ENCODE measurements around the gene NAV1. TPM values are rescaled to one million over a fixed set of nuclear protein-coding genes. Genes with fewer than 3 reads are reported as not detected.

The NAV1 gene
- total and polyA plus RNA-seq, 9 of the 15 experiments (the other 6 are each of a cell fraction or from before 2014, with no cell fraction given): 0.91 to 16.8 (median 3.2) TPM

DNA sequence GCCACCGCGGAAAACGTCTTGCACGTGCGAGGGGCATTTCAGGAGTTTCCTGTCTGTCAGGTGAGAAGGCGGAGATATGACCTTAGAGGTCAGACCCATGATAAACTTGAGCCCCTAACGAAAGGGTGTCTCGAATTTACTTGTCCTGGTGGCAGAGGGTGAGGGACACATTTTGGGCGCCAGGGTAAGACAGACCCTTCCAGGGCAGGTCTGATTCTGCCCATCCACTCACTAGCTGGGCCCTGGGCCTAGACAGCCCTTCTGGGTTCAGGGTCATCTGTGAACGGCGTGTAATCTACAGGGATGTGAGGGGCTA is 31.6 kb upstream of the NAV1 start (continued):
- TF ChIP-seq, protein P1, sequence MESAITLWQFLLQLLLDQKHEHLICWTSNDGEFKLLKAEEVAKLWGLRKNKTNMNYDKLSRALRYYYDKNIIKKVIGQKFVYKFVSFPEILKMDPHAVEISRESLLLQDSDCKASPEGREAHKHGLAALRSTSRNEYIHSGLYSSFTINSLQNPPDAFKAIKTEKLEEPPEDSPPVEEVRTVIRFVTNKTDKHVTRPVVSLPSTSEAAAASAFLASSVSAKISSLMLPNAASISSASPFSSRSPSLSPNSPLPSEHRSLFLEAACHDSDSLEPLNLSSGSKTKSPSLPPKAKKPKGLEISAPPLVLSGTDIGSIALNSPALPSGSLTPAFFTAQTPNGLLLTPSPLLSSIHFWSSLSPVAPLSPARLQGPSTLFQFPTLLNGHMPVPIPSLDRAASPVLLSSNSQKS (CRISPR knock-in tag; IDR thresholded peaks at IDR 0.05): no peak
- TF ChIP-seq NR2C2 (CRISPR knock-in tag; IDR thresholded peaks at IDR 0.05): no peak
- TF ChIP-seq NR2C2 (tag; IDR thresholded peaks at IDR 0.05): no peak; the same call in none of the 2 replicates
- no peak for TF ChIP-seq RUNX1 (IDR thresholded peaks at IDR 0.05; ENCODE audit: low read depth)
- TF ChIP-seq, protein P2, sequence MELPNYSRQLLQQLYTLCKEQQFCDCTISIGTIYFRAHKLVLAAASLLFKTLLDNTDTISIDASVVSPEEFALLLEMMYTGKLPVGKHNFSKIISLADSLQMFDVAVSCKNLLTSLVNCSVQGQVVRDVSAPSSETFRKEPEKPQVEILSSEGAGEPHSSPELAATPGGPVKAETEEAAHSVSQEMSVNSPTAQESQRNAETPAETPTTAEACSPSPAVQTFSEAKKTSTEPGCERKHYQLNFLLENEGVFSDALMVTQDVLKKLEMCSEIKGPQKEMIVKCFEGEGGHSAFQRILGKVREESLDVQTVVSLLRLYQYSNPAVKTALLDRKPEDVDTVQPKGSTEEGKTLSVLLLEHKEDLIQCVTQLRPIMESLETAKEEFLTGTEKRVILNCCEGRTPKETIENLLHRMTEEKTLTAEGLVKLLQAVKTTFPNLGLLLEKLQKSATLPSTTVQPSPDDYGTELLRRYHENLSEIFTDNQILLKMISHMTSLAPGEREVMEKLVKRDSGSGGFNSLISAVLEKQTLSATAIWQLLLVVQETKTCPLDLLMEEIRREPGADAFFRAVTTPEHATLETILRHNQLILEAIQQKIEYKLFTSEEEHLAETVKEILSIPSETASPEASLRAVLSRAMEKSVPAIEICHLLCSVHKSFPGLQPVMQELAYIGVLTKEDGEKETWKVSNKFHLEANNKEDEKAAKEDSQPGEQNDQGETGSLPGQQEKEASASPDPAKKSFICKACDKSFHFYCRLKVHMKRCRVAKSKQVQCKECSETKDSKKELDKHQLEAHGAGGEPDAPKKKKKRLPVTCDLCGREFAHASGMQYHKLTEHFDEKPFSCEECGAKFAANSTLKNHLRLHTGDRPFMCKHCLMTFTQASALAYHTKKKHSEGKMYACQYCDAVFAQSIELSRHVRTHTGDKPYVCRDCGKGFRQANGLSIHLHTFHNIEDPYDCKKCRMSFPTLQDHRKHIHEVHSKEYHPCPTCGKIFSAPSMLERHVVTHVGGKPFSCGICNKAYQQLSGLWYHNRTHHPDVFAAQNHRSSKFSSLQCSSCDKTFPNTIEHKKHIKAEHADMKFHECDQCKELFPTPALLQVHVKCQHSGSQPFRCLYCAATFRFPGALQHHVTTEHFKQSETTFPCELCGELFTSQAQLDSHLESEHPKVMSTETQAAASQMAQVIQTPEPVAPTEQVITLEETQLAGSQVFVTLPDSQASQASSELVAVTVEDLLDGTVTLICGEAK (IDR thresholded peaks at IDR 0.05): 0 out of 2 replicates have a peak, but pooled peaks have one; percentile 31
- TF ChIP-seq, protein P2 (CRISPR knock-in tag; IDR thresholded peaks at IDR 0.05): no peak
- TF ChIP-seq ZNF584 (CRISPR knock-in tag; IDR thresholded peaks at IDR 0.05; ENCODE audit: low read depth): 0 out of 2 replicates have a peak, but pooled peaks have one; percentile 38
- TF ChIP-seq OTX1 (CRISPR knock-in tag; IDR thresholded peaks at IDR 0.05): no peak
- TF ChIP-seq, protein P3, sequence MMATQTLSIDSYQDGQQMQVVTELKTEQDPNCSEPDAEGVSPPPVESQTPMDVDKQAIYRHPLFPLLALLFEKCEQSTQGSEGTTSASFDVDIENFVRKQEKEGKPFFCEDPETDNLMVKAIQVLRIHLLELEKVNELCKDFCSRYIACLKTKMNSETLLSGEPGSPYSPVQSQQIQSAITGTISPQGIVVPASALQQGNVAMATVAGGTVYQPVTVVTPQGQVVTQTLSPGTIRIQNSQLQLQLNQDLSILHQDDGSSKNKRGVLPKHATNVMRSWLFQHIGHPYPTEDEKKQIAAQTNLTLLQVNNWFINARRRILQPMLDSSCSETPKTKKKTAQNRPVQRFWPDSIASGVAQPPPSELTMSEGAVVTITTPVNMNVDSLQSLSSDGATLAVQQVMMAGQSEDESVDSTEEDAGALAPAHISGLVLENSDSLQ (IDR thresholded peaks at IDR 0.05): peak; percentile 41; the same call in 1 of the 2 replicates
- peak; percentile 20; the same call in 1 of the 2 replicates for TF ChIP-seq ZNF175 (CRISPR knock-in tag; IDR thresholded peaks at IDR 0.05; ENCODE audit: low read depth)
- TF ChIP-seq HMG20A (CRISPR knock-in tag; conservative IDR thresholded peaks at IDR 0.05): no peak
- TF ChIP-seq, protein P4, sequence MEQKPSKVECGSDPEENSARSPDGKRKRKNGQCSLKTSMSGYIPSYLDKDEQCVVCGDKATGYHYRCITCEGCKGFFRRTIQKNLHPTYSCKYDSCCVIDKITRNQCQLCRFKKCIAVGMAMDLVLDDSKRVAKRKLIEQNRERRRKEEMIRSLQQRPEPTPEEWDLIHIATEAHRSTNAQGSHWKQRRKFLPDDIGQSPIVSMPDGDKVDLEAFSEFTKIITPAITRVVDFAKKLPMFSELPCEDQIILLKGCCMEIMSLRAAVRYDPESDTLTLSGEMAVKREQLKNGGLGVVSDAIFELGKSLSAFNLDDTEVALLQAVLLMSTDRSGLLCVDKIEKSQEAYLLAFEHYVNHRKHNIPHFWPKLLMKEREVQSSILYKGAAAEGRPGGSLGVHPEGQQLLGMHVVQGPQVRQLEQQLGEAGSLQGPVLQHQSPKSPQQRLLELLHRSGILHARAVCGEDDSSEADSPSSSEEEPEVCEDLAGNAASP (IDR thresholded peaks at IDR 0.05): no peak
- no peak for TF ChIP-seq PYGO2 (tag; IDR thresholded peaks at IDR 0.05)
- TF ChIP-seq PRPF4 (IDR thresholded peaks at IDR 0.05; ENCODE audit: insufficient read depth, low read depth, low read length, poor library complexity, severe bottlenecking): no peak

Data from K562 (cell line).